Keratinocyte (primary cell): ENCODE results near the gene BBS7. TPM values are rescaled to one million over a fixed set of nuclear protein-coding genes. Genes with fewer than 3 reads are reported as not detected.
A peak's percentile ranks its signal among the peaks of the same experiment; 100 is the strongest.

Experiments used
- DNase-seq: peaks from one replicate; pipeline ENCODE4 v3.0.0-alpha.2; 2011; ENCODE audit warnings: low read depth, missing footprints, low spot score
- FAIRE-seq: peaks from 2 replicates; lab custom pipeline; 2011; peaks lifted over from hg19 to GRCh38; lab: Jason Lieb, UNC
- H2AFZ ChIP-seq: 2 replicates; pipeline ENCODE4 v1.6.0; 2012; ENCODE audit warnings: low read length, control low read depth, inconsistent platforms; ENCODE audit not compliant: control insufficient read depth
- H3K27ac ChIP-seq: 2 replicates; pipeline ENCODE4 v1.5.1; 2011; ENCODE audit warnings: low read length; ENCODE audit not compliant: control insufficient read depth, insufficient read depth
- H3K27me3 ChIP-seq: 3 replicates; pipeline ENCODE4 v1.6.0; 2011; ENCODE audit warnings: low read length; ENCODE audit not compliant: control insufficient read depth, insufficient read depth; ENCODE audit errors: extremely low read depth
- H3K36me3 ChIP-seq, 2 experiments: 2 replicates in 1 of 2; 3 replicates in 1 of 2; pipeline ENCODE4 v1.5.1; 2011; ENCODE audit warnings: low read length in 2 of 2, mild to moderate bottlenecking in 1 of 2; ENCODE audit not compliant: control insufficient read depth in 2 of 2, insufficient read depth in 2 of 2; ENCODE audit errors: extremely low read depth in 1 of 2
- H3K4me1 ChIP-seq: 3 replicates; pipeline ENCODE4 v1.5.1; 2011; ENCODE audit warnings: low read length; ENCODE audit not compliant: control insufficient read depth, insufficient read depth; ENCODE audit errors: extremely low read depth
- H3K4me2 ChIP-seq: 3 replicates; pipeline ENCODE4 v1.6.0; 2011; ENCODE audit warnings: low read depth, low read length; ENCODE audit not compliant: control insufficient read depth, insufficient read depth; ENCODE audit errors: extremely low read depth
- H3K4me3 ChIP-seq, 3 experiments: fragments of 200-600 bp in 1 of 3; sonication (generic) in 1 of 3; 2 replicates in 2 of 3; 3 replicates in 1 of 3; pipeline ENCODE4 v1.5.1; 2011 to 2016; ENCODE audit warnings: low read length in 3 of 3, mild to moderate bottlenecking in 3 of 3, control low read depth in 2 of 3, inconsistent platforms in 1 of 3, low read depth in 1 of 3, mixed read lengths in 1 of 3, mixed run types in 1 of 3, moderate library complexity in 1 of 3; ENCODE audit not compliant: control insufficient read depth in 2 of 3, insufficient read depth in 2 of 3; ENCODE audit errors: extremely low read depth in 1 of 3
- H3K79me2 ChIP-seq: 2 replicates; pipeline ENCODE4 v1.6.0; 2012; ENCODE audit warnings: low read length; ENCODE audit not compliant: control insufficient read depth, insufficient read depth
- H3K9ac ChIP-seq: 3 replicates; pipeline ENCODE4 v1.6.0; 2011; ENCODE audit warnings: low read length; ENCODE audit not compliant: control insufficient read depth, insufficient read depth; ENCODE audit errors: extremely low read depth
- H3K9me1 ChIP-seq: 3 replicates; pipeline ENCODE4 v1.6.0; 2011; ENCODE audit warnings: low read length; ENCODE audit not compliant: control insufficient read depth, insufficient read depth; ENCODE audit errors: extremely low read depth
- H3K9me3 ChIP-seq: 2 replicates; pipeline ENCODE4 v1.5.1; 2012; ENCODE audit warnings: low read depth, low read length; ENCODE audit not compliant: control insufficient read depth
- H4K20me1 ChIP-seq: 3 replicates; pipeline ENCODE4 v1.6.0; 2011; ENCODE audit warnings: low read length; ENCODE audit not compliant: control insufficient read depth, insufficient read depth; ENCODE audit errors: extremely low read depth
- EZH2 ChIP-seq: IDR thresholded peaks from one replicate; pipeline ENCODE4 v1.6.1; 2012; ENCODE audit warnings: inconsistent platforms, mild to moderate bottlenecking, low read length, moderate library complexity
- dilution Hi-C: fragments of 300-500 bp; cut with MboI; formaldehyde crosslinking; loops from one replicate; pipeline ENCODE4 v1.7.0; 2020; ENCODE audit warnings: low sequenced_read_pairs; ENCODE audit not compliant: extremely low pct_ligation_motif_present
- polyA plus RNA-seq, 5 experiments: library from polyadenylated mRNA; depleted of rRNA in 3 of 5; stranded (reverse) in 3 of 5; stranded (forward) in 1 of 5; unstranded in 1 of 5; fragments of >200 nt; gene quantifications; 1 replicate in 1 of 5; 2 replicates in 3 of 5; 3 replicates in 1 of 5; pipeline versions ENCODE4 v1.2.1 to v1.2.3, GENCODE V29; 2011 to 2012; ENCODE audit warnings: missing spikeins in 2 of 5, low read depth in 1 of 5, low replicate concordance in 1 of 5
- TF ChIP-seq, protein P1 (sequence below), 3 experiments: IDR thresholded peaks in 1 of 3; conservative IDR thresholded peaks in 1 of 3; optimal IDR thresholded peaks in 1 of 3; 2 replicates in 2 of 3; 3 replicates in 1 of 3; pipeline versions ENCODE3 to v1.5.1; 2011; ENCODE audit warnings: low read length in 3 of 3, mild to moderate bottlenecking in 3 of 3, moderate library complexity in 2 of 3, control low read depth in 1 of 3, inconsistent platforms in 1 of 3; ENCODE audit not compliant: insufficient read depth in 2 of 3; ENCODE audit errors: extremely low read depth in 1 of 3

The BBS7 gene
- polyA plus RNA-seq, 1 donor (not counting 4 experiments of a cell fraction or from before 2014, with no cell fraction given) = 34.8 TPM

DNA sequence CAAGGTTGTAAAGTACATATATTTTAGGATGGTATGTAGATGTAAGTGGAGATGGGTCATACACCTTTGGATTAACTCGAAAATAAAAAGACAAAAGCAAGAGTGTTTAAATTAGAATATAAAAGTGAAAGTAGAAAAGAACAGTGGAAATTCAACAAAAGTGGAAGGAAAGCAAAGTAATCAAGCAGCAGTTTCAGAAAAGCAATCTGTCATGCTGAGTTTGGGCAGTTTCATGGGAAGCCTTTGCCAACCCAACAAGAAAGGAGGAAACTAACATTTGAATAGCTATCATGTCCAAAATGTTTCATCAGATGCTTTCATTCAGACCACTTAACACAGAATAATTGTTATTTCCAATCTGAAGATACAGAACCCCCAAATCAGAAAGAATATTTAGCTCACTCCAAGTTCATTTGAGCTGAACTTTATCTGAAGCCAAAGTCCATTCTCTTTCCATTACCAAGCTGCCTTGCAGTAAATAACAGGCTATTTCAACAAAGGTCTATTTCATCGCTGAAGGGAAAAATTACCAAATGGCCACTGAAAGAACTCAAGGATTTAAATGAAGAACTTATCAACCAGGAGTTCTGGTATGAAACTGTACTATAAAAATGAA is 71.0 kb downstream of the BBS7 start:
- dilution Hi-C loops = no loop called here
- H3K9me3 ChIP-seq = no peaks in the 10 kb centered on the region
- no peak overlapping the region for H3K4me2 ChIP-seq
- H3K9me1 ChIP-seq = no peaks in the 10 kb centered on the region
- H3K27me3 ChIP-seq = no peaks in the 10 kb centered on the region
- FAIRE-seq (no peak), DNase-seq (no peak)
- no peak overlapping the region for H3K4me3 ChIP-seq
- TF ChIP-seq EZH2 = no peak
- TF ChIP-seq, protein P1, sequence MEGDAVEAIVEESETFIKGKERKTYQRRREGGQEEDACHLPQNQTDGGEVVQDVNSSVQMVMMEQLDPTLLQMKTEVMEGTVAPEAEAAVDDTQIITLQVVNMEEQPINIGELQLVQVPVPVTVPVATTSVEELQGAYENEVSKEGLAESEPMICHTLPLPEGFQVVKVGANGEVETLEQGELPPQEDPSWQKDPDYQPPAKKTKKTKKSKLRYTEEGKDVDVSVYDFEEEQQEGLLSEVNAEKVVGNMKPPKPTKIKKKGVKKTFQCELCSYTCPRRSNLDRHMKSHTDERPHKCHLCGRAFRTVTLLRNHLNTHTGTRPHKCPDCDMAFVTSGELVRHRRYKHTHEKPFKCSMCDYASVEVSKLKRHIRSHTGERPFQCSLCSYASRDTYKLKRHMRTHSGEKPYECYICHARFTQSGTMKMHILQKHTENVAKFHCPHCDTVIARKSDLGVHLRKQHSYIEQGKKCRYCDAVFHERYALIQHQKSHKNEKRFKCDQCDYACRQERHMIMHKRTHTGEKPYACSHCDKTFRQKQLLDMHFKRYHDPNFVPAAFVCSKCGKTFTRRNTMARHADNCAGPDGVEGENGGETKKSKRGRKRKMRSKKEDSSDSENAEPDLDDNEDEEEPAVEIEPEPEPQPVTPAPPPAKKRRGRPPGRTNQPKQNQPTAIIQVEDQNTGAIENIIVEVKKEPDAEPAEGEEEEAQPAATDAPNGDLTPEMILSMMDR (optimal IDR thresholded peaks at IDR 0.05 in 1 of 3, IDR thresholded peaks at IDR 0.05 in 1 of 3, conservative IDR thresholded peaks at IDR 0.05 in 1 of 3; ENCODE audit: extremely low read depth in 1 of 3, insufficient read depth in 2 of 3, low read length in 3 of 3) = no peak
- peaks cover 12% of the 10 kb centered on the region for H3K79me2 ChIP-seq
- H4K20me1 ChIP-seq = no peaks in the 10 kb centered on the region
- peaks cover 0 to 2% of the 10 kb centered on the region in 2 experiments for H3K36me3 ChIP-seq
- H3K9ac ChIP-seq = no peak overlapping the region
- H3K4me1 ChIP-seq = peaks cover 8% of the 10 kb centered on the region
- peak overlapping the region; percentile 55 for H2AFZ ChIP-seq
- H3K27ac ChIP-seq = no peak overlapping the region

DNA sequence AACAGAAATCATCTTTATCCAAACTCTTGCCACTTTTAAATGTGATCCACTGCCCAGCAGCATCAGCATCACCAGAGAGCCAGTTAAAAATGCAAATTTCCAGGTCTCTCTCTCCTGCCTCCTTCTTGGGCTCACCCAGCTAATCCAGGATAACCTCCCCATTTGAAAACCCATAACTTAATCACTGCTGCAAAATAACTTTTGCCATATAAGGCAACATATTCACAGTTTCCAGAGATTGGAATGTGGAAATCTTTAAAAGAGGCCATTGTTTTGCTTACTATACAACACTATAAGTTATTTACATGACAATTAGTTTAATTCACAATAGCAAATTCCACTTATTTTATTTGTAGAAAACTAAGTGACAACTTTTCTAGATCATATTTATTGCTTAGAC is 74.0 kb downstream of the BBS7 start:
- FAIRE-seq = no peak
- no peaks in the 10 kb centered on the region for H3K27me3 ChIP-seq
- H3K79me2 ChIP-seq = peaks cover 1% of the 10 kb centered on the region
- H3K4me1 ChIP-seq = peaks cover 12% of the 10 kb centered on the region
- H3K4me3 ChIP-seq = no peak overlapping the region
- no peak overlapping the region for H3K27ac ChIP-seq
- no peaks in the 10 kb centered on the region for H4K20me1 ChIP-seq
- no peak overlapping the region for H3K9ac ChIP-seq
- no peak overlapping the region for H2AFZ ChIP-seq
- TF ChIP-seq, protein P1 (optimal IDR thresholded peaks at IDR 0.05 in 1 of 3, IDR thresholded peaks at IDR 0.05 in 1 of 3, conservative IDR thresholded peaks at IDR 0.05 in 1 of 3; ENCODE audit: extremely low read depth in 1 of 3, insufficient read depth in 2 of 3, low read length in 3 of 3) = no peak
- TF ChIP-seq EZH2 = no peak
- no peaks in the 10 kb centered on the region for H3K36me3 ChIP-seq
- H3K9me1 ChIP-seq = no peaks in the 10 kb centered on the region
- no peak for DNase-seq
- H3K4me2 ChIP-seq = no peak overlapping the region
- dilution Hi-C loops = no loop called here
- no peaks in the 10 kb centered on the region for H3K9me3 ChIP-seq
